LNCaP clone FGC (cell line): Measurements from ENCODE around the gene DAP.

ENCODE experiments used
- DNase-seq: peaks from one replicate; pipeline ENCODE4 v3.0.0-alpha.2; 2011; ENCODE audit warnings: low read depth
- H3K4me3 ChIP-seq: 2 replicates; pipeline ENCODE4 v1.5.1; 2011; ENCODE audit warnings: mild to moderate bottlenecking, low read depth, low read length, control low read depth
- CTCF ChIP-seq: IDR thresholded peaks from 2 replicates; pipeline ENCODE4 v1.5.1; 2012; ENCODE audit warnings: mild to moderate bottlenecking; ENCODE audit not compliant: control insufficient read depth, insufficient read depth; ENCODE audit errors: extremely low read depth

Gene DAP

GRCh38 chr5:10736354-10736753, 24.7 kb downstream of the DAP start:
- TF ChIP-seq CTCF: no peak

DNA sequence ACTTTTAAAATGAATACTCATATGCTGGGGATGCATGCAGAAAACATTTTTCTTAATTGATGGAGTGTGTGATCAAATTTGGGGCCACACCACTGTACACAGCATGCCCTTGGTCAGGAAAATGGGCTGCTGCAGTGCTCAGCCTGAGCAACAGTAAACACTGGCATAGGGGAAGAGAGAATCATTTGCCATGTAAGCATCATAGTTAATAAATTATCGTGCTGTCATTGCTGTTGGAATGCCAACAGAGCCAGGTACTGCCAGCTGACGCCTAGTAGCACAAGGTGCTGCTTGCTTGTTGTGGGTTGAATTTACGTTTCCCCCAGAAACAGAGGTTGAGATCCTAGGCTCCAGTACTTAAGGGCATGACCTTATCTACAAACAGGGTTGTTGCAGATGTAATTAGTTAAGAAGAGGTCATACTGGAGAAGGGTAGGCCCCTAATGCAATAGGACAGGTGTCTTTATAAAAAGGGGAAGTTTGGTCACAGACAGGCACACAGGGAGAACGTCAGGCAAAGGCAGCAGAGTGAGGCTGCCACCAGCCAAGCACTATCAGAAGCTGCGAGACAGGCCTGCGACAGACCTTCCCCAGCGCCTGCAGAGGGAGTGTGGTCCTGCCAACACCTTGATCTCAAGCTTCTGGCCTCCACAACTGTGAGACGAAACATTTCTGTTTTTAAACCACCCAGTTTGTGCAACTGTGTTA, 25.3 kb downstream of the DAP start:
- H3K4me3 ChIP-seq: no peak overlapping the region
- no peak for DNase-seq
- no peak for TF ChIP-seq CTCF

More at GRCh38 chr5:10736354-10736753, 24.7 kb downstream of the DAP start:
- no peak overlapping the region for H3K4me3 ChIP-seq
- no peak for DNase-seq

- no peak overlapping the region for H3K4me3 ChIP-seq
- DNase-seq: no peak
- TF ChIP-seq CTCF: no peak
Observed at GRCh38 chr5:10734832-10735523, 26.1 kb downstream of the DAP start.

GRCh38 chr5:10734037-10734709, 26.9 kb downstream of the DAP start:
- no peak overlapping the region for H3K4me3 ChIP-seq

DNA sequence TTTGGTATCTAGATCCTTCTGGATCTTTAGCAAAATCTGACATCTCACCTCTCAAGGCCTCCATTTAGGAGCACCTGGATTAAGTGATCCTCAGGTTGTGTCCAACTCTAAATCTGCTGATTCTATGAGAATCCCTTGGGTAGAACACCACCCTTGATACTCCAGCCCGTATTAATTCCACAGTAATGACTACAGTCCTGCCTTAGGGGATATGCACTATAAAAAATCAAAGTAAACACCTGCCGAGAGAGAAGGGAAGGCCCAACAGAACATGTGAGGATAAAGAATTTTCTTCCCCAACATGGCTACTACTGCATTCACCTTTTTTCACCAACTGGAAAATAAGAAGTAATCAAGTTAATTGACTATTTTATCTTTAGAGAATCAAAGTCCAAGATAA, 27.6 kb downstream of the DAP start:
- TF ChIP-seq CTCF: no peak
- DNase-seq: no peak
- no peak overlapping the region for H3K4me3 ChIP-seq

More at GRCh38 chr5:10734037-10734709, 26.9 kb downstream of the DAP start:
- no peak for DNase-seq
- no peak for TF ChIP-seq CTCF

DNA sequence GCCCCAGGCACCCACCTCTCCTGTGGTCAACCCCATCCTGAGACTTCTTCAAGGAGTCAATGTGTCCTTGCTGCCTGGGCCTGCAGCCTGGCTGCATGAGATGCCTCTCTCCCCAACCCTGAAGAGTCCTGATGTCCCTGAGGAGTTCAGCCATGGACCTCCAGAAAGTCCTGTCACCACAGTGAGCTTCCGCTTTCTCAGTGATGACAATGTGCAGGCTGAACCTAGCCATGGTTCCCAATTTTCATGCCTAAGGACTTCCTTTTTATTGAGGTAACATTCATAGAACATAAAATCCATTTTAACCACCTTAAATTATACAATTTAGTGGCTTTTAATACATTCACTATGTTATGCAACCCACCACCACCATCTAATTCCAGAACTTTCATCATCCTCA, 29.1 kb downstream of the DAP start:
- TF ChIP-seq CTCF: no peak
- no peak for DNase-seq

More for the DNA sequence above, 29.1 kb downstream of the DAP start:
- H3K4me3 ChIP-seq: no peak overlapping the region
